GDM1 (cell line): Measurements from ENCODE around the gene ARL5C.

Experiments
- DNase-seq: peaks from one replicate; lab custom pipeline; 2025; lab: John Stamatoyannopoulos, UW

Gene ARL5C, protein sequence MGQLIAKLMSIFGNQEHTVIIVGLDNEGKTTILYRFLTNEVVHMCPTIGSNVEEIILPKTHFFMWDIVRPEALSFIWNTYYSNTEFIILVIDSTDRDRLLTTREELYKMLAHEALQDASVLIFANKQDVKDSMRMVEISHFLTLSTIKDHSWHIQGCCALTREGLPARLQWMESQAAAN

DNA sequence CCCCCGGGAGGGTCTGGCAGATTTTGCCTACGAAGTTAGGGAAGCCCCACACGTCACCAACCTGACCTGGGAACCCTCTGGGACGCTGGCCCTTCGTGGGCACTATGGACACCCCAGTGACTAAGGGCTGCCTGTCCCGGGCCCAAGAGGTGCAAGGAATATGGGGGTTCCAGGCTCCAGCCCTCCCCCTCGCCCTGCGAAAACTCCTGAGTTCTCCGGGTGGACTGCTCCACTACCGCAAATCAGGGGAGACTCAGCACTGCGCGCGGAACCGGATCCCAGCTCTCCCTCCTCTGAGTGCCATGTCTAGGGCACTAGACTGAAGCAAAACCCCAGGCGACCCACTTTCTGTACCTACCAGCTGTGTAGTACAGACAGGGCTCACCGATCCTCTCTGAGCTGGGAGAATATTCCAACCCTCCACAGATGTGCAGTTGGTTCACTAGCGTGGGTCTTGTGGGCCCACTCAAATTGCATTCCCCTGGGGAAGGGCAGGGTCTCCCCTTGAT is at the start of gene ARL5C:
Gene ARL5C, minus strand, starts transcription at position 321 of the 509 bp plus-strand sequence. CDS start 401 bp downstream, outside the sequence.
- DNase-seq: no peak

DNA sequence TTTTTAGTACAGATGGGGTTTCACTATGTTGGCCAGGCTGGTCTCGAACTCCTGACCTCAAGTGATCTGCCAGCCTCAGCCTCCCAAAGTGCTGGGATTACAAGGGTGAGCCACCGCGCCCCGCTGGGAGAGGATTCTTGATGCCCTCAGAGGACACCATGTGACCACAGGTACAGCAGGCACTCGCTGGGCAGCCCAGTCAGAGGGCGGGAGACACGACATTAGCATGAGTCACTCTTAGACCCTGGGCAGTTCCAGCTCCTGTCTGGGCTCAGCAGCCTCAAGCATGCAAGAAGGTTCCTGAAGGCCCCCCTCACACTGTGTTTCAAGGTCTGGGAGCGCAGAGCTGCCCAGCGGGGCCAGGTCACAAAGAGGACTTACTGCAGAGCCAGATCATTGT is 47.9 kb upstream of the ARL5C start:
- DNase-seq: no peak

DNA sequence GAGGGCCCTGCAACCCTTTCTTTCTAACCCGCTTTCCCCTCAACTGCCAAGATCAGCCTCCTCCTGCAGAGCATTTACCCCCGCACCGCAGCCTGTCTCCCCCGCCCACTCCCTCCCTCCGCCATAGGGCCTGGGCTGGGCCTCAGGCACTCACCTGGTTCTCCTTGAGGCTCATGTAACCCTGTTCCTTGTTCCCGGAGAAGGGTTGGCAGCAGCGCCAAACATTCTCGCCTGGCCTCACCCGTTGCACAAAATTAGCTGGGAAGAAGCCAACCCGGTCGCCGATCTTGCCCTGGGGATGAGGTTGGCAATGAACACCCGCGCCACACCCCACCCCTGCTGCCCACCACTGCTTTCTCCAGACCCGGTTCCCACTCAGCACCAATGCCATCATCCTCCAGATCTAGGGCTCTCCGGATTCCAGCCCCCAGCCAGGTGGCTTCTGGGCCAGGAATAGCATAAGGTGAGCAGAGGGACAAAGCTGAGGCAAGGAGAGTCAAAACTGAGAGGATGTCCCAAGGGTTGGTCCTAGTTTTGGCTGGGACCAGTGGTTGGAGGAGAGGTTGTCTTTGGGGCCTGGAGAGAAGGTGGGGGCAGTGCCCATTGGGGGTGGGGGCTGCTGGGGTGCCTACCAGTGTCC is 47.0 kb upstream of the ARL5C start:
- no peak for DNase-seq

DNA sequence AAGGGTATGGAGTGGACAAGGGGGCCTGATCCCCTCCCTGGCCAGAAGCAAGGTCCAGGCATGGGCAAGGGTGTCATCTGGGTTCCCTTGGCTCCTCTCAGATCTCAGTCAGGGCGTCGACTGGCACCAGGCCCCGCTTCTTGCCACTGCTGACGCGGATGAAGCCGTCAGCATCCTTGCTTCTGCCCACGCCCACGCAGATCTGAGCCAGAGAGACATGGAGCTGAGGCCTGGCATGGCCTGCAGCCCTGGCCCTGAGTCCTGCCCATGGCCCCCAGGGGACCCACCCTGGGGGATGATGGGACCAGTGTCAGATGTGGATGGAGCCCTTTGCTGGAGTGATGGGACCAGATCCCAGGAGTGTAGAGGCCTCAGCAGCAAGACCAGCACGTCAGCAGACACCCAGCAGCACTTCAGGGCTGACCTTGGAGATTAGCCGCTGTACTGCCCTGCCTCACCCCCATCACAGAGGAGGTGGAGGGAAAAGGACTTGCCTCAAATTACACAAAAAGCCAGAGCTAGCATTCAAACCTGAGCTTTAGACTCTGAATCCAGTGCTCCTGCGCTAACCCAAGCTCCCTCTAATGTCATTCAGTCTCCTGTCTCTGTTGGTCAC is 46.3 kb upstream of the ARL5C start:
- no peak for DNase-seq

DNA sequence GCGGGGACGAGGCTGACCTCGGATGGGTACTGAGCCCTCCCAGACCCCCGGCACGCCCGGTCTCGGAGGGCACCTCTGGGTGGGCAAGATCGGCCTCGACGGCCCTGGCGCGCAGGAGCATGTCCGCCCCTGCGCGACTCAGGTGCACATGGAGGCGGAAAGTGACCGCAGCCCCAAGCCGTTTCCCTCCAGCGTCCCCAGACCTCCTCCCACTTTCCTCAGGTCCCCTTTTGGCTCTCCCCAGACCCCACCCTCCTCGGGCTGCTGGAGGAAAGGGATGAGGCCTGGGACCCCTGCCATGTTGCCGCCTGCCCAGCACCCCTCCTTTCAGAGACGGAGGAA is 44.1 kb upstream of the ARL5C start:
- DNase-seq: no peak

DNA sequence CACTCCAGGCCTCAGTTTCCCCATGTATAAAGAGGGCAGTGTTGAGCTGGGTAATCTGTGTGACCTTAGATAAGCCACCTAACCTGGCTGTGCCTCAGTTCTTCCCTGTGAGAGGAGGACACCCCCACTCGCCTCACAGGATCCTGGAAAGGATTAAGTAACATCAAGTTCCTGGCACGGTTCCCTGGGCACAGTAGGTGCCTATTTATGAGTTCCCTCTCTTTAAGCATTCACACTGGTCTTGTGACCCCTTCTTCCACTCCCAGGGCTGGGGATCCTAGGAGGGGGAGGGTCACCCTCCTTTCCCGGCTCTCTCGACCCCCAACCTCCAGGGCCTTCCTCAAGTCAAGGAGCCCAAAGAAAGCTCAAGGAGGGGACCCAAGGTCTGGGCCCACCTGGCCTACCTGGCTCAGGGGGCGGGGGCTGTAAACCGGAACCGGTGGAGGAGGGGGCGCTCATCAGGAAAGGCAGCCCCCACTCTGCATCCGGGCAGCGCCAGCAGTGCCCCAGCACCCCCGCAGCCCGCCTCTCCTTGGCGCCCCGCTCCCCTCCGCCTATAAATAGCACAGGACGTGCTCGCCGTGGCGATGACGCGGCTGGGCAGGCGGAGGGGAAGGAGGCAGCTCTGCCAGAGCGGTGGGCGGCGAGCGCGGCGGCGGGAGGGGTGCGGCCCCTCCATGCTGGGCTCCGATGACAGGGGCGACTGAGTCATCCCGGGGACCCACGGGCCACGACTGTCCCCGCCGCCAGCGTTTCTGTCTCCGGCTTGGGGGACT is 43.5 kb upstream of the ARL5C start:
- DNase-seq: no peak

DNA sequence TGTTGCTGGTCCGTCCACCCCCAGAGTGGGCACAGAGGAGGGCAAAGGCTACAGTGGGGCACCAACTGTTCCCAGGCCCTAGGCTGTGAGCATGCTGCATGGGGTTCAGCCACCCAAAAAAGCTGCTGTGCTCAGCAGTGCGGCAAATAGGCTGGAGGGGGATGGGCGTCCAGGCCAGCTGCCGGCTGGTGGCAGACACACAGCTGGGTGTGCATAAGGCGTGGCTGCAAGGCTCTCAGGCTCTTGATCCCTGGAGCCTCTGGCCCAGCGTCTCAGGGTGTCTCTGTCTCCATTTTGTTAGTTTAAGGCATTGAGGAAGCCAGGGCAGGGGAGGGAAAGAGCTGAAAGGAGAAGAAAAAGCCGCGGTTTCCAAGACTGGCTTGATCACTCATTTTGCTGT is 42.9 kb upstream of the ARL5C start:
- DNase-seq: no peak

GRCh38 chr17:39208136-39208535 is 42.2 kb upstream of the ARL5C start:
- DNase-seq: no peak

- DNase-seq: no peak
Observed at GRCh38 chr17:39205112-39205526, 39.2 kb upstream of the ARL5C start.

DNA sequence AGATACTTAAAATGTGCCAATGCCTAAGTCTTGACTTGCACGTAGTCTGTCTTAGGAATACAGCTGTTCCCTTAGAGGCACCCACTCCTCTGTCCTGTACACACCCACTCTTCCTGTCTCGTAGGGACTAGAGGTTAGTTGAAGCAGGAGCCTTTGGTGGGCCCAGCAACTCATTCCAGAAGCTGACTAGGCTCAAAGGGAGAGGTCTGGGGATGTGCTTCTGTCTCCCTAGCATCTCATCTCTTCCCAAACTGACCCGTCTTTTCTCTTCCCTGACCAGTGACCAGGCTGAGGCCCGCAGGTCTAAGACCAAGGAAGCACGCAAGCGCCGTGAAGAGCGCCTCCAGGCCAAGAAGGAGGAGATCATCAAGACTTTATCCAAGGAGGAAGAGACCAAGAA is 38.3 kb upstream of the ARL5C start:
- no peak for DNase-seq

- DNase-seq: no peak
Observed at GRCh38 chr17:39200957-39201510, 35.1 kb upstream of the ARL5C start.

GRCh38 chr17:39200070-39200879 is 34.3 kb upstream of the ARL5C start, which contains the start of gene RPL19:
RPL19 (plus strand) TSS chr17:39200283; CDS start chr17:39200345, 62 bp downstream.
- DNase-seq: peak; percentile 59

GRCh38 chr17:39199820-39200069 is 33.8 kb upstream of the ARL5C start:
- peak; percentile 85 for DNase-seq

GRCh38 chr17:39198186-39198566 is 32.2 kb upstream of the ARL5C start:
- DNase-seq: no peak

DNA sequence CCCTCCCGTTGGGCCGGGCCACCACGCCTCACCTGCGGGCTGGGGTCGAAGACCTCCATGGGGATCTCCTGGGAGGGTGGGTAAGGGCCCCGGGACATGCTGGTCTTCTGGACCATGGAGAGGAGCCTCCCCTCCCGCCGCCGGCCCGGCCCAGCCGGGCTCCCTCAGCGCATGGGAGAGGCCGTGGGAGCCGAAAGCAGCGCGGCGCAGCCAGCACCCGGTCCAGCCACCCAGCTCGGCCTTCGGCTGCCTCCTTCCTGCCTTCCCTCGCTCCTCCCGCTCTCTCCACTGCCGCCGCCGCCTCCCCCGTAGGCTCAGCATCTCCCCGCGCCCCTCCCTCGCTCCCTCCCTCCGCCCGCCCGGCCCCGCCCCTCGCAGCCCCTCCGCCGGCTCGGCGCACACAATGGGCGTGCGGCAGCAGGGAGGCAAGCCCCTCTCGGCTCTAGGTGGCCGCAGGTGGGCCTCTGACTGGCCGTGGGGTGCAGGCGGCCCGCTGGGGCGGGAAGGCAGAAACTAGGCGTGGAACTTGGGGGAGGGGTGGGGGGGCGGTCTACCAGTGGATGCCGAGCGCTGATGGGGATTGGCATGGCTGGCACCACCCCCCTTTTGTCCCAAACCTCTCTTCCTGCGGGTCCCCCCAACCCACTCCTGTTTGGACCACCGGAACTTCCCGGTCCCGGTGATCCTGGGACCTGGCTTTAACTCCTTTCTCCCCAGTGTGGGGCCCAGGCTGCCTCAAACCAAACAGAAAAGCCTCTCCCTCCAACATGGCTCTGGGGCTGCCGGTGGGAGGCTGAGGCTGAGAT is 31.6 kb upstream of the ARL5C start, which contains the start of gene CACNB1:
Gene CACNB1, minus strand, starts transcription at position 290 of the 806 bp plus-strand sequence. Its CDS starts 174 bp downstream, at position 116.
- DNase-seq: peak; percentile 62

GRCh38 chr17:39196808-39197291 is 30.9 kb upstream of the ARL5C start:
- DNase-seq: no peak

DNA sequence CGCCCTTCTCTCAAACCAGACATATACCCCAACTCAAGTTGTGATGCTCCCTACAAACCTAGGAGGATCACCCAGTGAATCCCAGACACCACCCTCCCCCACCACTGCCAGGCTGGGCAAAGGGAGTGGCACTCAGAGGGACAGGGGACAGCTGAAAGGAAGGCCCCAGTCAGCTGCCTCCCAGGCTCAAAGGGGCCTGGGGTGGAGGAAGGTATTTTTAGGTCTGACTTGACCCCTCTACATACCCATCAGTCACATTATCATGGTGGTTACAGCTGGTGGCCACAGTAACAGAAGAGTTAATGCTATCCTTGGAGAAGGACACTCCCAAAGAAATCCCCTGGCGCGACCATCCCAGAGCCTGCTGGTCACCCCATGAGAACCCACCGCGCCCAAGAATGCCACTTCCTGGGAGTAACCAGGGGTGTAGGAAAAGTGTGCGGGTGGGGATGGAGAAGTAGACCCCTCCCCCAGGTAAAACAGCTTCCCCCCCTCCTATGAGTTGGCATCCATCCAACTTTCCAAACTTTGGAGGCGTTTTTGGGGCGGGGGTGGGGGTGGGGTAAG is 30.4 kb upstream of the ARL5C start:
- no peak for DNase-seq

DNA sequence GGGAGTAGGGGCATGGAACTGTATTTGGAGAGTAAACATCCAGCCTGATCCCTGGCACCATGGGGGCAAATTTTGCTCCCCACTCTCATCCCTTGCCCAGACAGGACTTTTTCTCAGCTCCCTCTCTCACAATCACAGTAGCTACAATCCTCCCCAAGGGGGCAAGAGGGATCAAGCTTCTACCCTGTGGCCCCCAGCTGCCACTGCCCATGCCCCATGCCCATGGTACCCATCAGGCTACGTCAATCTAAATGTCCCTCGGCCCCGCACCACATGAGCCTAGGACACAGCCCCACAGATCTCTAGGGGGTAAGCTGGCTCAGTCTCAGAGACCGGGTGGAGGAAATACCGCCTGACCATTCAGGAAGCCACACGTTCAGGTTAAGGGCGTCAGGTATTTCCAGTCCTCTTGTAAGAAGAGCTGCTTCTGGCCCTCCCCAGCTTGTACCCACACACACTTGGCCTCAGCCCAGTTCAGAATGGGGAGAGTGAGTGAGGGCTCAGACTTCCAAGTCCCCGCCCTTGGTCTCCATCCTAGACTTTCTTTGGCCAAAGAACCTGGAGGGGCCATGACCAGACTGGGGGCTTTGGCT is 29.7 kb upstream of the ARL5C start:
- DNase-seq: no peak

DNA sequence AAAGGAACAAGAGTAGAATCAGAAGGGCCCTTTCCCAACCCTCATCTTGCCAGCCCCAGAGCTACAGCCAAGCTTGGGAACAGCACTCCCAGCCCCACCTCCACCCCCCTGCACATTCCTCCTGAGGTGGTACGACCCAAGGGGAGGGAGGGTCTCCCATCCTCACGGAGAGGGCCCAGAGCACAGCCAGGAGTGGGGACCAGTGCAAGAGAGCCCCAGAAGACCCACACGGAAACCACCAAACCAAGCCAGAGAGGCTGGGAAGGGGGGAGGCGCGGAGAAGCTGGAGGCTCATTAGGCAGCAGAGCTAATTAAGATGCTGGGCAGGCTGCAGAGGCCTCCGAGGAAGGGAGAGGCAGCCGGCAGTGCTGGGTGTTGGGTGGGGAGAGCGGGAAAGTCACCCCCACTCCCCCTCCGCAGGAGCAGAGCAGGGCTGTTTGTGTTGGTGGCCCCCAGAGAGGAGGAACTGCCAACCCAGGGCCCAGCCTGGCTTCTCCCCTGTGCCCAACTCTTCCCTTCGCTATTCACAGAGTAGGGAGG is 29.1 kb upstream of the ARL5C start:
- no peak for DNase-seq
